GM21737 (cell line): ENCODE data around the gene C1orf35.

Experiments used
- ATAC-seq: cut with Tn5 transposase; IDR thresholded peaks from one replicate; pipeline ENCODE4 v1.9.1; 2021; ENCODE audit warnings: mild to moderate bottlenecking, moderate library complexity; ENCODE audit not compliant: unreplicated experiment

C1orf35 gene

DNA sequence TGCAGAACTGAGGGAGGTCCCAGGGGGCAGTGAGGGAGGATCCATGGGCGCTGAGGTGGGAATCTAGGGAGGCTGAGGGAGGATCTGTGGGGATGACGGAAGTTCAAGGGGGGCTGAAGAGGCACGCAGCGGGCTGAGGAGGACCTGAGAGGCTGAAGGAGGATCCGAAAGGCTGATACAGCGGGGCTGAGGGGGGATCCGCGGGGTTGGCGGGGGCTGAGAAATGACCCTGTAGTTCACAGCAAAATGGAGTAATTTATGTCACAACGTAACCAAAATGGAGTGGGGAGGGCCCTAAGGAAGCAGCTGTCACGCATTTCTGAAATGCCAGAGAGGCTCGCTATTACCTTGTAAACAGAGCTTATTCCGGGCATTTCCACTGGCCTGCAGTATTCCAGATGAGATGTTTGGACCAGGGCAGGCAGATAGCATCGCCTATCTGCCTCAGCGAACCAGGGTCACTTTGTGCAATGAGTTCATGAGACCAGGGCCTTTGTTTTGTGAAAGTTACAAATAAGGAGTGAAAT lies 6.9 kb upstream of the C1orf35 start:
- ATAC-seq: peak; percentile 3

DNA sequence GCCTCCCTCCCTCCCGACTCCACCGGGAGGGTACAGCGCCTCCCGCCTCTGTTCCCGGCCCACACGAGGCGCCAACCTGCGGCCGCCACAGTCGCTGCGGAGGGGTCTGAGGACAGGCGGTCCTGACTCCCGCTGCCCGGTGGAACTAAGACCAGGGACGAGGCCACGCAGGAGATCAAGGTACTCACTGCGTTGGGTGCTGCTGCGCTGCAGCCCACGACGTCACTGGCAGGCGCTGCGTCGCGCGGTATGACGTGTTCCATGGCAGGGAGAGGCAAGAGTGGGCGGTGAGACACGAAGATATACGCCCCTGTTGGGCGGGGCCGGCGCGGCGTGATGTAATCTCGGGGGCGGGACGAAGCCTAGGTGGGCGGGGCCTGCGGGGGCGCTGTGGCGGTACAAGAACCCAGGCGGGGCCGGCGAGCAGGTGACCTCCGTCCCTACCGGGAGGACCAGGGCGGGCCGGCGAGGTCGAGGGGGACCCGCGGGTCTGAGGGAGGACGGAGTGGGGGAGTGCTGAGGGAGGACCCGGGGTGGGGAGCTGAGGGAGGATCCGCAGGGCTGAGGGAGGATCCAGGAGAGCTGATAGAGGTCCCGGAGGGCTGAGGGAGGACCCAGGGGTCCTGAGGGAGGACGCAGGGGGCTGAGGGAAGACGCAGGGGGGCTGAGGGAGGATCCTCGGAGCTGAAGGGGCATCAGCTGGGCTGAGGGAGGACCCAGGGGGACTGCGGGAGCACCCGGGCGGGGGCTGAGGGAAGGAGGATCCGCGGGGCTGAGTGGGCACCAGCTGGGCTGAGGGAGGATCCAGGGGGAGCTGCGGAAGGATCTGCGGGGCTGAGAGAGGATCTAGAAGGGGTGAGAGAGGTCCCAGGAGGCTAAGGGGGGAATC lies 6.2 kb upstream of the C1orf35 start, which contains the start of gene MRPL55:
Gene MRPL55, minus strand, starts transcription at position 227 of the 889 bp plus-strand sequence. CDS start 1,039 bp downstream, outside the sequence.
- ATAC-seq: peak; percentile 80

DNA sequence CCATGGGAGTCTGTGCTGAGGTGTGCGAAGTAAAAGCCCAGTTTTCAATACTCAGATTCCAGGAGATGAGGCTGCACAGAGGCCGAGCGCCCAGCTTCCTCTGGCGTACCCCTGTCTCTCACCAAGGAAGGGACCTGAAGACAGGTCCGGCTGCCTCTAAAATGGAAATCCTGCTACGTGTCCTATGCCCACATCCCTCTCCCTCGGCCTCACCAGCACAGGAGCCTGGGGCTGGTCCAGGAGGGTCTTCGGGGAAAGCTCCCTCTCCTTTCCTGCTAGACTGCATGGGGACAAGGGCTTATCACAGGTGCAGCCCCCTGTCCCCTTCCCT lies 5.6 kb upstream of the C1orf35 start:
- no peak for ATAC-seq

DNA sequence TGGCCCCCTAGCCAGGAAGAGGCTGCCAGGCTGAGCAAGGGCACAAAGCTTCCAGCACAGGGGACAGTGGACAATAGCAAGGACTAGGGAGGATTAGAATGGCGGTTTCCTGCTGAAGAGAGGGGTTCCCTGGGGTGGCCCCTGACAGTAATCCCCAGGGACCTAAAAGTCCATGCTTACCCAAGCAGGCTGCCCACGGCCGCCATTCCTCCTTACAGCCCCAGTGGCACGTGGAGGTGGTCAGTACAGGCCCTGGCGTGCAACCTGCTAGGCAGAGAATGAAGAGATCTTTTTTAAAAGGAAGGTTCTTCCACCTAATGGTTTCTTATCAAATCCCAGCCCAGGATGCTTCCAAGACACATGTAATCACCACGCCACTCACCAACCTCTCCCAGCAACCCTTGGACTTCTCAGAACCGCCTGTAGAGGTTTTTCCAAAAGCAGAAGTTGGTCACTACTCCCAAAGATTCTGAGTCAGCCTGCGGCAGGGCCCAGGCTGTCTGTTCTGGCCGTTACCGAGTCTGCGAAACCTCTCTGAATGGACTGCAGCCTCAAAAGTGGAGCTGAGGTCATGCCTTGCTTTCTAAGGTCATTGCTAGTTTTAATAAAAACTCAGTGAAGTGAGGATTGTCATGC lies 5.0 kb upstream of the C1orf35 start:
- no peak for ATAC-seq

DNA sequence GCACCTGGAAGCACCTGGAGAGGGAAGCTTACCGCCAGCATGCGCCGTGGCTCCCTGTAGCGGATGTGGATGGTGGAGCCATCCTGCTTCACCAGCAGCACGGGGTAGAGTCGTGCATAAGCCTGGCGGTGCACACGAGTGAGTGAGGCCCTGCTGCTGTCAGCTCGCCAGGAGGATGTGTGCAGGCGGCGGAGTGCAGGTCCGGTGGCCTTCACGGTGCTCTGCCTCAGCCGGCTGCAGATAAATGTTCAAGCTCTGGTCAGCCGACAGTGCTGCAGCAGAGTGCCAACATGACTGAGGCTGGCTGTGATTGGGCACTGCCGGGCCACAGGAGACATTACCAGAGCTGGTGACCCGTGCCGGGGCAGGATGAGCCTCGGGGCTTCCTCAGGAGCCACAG lies 4.5 kb upstream of the C1orf35 start:
- ATAC-seq: no peak

DNA sequence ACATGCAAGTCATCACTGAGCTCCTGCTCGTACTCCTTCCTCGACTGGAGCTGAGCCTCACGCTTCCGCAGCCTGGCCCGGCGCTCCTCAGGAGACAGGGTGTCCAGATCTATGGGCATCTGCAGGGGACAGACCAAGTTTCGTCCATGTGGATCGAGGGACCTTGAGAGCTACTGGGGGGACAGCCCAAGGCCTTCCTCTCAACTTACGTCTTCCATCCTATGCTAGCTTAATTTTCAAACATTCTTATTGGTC lies 3.6 kb upstream of the C1orf35 start:
- no peak for ATAC-seq

DNA sequence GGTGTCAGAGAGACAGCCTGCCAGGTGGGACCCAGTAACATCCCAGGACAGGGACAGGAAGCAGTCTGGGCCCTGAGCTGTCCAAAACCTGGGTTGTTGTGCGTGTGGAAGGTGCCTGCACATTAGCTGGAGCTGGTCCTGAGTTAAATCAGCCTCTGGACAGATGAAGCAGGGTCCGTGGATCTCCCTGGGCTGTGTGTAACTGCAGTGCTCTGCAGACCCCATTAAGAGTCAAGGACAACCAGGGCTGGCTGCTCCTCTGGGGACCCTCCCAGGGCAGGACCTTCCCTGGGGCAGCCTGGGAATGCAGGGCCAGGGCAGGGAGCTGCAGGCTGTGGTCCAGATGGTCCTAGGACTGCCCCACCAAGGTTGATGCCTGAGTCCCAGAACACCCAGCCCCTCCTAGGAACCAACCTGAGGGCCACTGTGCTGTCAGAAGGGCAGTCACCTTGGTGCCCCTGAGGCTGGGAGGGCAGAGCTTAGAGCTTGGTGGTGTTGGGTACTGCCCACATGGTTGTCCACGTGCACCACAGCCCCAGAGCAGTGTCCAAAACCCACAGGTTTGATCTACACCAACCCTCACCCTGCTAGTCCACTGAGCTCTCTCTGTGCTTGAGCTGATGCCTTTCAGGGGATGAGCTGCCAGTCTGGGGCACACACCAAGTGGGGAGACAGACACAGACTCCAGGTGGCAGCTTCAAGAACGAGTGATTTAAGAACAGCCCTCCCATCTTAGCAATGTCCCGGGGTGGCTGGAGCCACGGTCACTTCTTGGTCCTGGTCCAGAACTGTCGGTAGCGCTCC lies 3.1 kb upstream of the C1orf35 start:
- no peak for ATAC-seq

DNA sequence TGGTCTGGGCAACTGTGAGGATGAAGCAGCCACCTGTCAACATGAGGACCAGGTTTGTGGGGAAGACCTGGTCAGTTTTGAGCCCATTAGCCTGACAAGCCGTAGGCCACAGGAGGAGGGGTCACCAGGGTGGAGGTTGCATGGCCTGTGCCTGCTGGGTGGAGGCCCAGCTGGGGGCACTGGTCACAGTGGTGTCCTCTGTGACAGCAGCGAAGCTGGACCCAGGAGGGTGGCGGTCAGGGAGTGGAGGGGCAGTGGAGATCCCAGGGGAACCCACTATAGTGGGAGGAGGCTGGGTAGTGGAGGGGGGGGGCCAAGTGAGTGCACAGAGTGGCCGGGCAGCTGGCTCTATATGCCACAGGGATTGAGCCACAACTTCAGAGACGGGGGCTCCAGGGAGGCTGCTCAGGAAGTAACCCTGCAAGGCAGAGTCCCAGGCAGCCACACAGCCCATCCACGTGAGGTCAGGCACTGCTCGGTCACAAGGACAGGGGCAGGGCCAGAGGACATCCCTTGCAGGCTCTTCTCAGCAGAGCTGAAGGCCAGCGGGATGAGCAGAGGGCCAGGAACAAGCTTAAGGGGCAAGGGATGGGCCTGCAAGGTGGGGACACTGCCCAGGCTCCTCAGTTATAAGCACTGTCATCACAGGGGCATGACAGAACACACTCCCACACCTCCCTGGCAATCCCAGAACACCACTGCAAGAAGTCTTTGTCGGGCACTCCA lies 2.3 kb upstream of the C1orf35 start:
- no peak for ATAC-seq

DNA sequence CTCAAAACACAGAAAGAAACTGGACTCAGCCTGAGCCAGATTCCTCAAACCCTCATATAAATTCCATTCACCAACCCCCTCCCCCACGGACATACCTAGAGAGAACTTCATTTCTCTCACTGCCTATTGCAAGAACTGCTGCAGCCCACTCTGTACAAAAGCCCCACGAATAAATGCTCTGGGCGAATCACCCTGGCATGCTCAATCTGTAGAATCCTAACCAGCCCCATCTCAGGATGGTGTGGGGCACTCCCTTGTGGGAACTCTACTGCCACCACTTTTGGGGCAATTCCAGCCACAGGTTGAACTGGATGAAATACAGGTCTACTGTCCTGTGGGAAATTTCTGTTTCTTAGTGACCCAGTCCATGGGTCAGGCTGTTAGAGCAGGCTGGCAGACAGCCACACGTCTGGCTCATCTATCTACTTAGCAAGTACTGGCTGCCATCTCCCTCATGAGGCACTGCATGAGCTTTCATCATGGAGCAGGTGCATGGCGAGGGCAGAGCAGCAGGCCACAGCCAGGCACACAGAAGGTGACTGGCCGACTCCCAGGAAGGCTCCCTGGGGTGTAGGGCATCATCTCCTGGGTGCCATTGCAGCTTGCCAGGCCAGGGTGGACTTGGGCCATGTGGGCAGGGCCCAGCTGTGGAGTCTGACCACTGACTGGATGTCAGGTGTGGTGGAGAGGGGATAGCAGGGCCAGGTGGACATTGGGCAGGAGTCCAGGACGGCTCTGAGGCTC lies 1.6 kb upstream of the C1orf35 start:
- no peak for ATAC-seq

DNA sequence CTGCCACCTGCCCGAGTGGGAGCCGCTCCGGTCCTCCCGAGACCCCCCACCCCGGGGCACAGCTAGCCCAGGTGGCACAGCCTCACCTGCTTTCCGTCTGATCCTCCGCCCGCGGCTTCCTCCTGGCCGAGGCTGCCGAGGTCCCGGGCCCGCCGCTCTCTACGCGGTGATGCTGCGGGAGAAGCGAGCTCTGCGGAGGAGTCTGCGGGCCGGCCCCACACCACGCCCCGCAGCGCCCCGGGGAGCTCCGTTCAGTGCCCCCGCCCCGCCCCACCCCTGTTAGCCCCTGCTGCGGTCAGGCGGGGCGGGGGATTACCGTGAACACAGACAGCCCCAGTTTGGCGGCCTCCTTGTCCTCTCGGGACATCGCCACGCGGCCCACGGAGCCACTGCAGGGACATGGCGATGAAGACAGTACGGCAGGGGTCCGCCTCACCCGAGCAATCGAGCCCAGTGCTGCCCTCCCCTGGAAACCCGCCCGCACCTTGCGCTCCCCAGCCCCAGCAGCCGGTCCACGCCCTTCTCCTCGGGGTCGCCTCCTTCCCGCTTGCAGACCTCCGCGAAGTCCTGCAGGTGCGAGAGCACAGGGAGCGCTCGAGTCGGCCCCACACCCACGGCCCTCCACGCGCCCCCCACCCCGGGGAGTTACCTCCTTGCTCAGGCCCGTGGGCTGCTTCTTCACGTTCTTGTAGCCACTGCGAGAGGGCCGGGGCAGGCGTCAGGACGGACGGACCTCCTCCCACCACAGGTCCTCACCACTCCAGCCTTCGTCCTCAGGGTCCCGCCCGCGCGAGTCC lies 933 bp downstream of the C1orf35 start:
- peak; percentile 28 for ATAC-seq

DNA sequence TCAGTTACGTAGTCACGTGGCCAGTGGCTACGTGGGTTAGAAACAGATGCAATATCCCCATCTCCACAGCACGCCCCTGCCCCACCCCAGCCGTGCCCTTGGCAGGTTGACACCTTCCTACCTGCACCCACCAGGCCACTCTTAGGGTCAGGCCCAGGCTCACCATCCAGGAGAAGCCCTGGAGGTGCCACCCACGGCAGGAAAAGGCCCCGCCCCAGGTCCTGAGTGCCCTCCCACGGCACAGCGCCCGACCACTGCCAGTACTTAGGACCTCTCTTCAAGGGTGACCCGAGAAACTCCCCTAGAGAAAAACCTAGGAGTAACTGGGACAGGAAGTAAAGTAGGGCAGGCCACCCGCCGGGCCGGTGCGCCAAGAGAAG lies 1.5 kb downstream of the C1orf35 start:
- ATAC-seq: no peak

DNA sequence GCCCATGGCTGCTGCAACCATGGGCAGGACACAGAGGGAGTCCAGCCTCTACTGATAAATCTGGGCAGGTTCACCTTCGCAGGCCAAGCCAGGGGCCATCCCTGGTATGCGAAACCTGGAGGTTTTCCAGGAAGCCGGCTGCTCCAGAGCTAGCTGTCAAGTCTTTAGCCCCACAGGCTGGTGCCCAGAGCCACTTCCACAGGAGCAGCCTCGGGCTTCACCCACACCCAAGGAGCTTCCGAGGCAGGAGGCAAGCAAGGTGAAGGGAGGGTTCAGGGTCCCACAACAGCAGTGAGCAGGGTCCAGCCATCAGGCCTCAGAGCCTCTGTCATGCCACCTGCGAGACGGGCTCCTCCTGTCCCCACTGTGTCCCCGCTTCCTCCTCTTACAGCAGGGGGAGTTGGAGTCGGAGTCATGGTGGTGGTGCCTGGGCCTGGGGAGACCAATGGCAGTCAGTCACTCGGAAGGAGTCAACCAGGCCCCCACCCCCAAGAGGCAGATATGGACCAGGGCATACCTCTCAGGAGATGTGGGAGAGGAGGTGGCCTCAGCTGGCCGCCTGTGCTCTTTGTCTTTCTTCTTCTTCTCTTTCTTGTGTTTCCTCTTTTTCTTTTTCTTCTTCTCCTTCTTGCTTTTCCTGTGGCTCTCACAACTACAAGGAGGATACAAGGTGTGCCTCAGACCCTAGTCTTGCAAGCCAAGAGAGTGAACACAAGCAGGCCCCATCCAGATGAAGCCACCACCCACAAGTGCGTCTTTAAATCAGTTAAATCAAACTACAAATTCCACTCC lies 2.1 kb downstream of the C1orf35 start:
- no peak for ATAC-seq

DNA sequence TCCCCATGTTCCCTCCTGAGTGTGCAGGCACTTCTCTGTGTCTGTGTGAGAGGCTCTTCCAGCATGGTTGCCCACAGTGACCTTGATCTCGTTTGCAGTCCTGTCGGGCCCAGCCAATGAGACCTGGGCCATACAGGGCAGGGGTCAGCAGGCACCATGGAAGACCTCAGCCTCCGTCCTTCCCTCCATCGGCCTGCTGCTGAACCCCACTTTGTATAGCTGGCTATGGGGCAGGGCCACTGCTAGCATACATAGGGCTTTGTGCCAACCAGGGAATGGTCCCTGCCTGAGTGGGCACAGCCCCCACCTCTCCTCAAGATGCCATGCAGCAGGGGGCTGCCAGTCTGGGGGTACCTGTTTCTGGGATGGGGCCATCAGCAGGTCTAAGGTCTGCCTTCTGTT lies 3.8 kb downstream of the C1orf35 start:
- ATAC-seq: no peak

DNA sequence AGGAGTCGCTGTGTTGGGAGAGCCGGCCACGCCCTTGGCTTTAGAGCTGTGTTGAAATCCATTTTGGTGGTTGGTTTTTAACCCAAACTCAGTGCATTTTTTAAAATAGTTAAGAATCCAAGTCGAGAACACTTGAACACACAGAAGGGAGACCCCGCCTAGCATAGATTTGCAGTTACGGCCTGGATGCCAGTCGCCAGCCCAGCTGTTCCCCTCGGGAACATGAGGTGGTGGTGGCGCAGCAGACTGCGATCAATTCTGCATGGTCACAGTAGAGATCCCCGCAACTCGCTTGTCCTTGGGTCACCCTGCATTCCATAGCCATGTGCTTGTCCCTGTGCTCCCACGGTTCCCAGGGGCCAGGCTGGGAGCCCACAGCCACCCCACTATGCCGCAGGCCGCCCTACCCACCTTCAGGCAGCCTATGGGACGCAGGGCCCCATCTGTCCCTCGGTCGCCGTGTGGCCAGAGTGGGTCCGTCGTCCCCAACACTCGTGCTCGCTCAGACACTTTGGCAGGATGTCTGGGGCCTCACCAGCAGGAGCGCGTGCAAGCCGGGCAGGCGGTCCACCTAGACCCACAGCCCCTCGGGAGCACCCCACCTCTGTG lies 4.7 kb downstream of the C1orf35 start:
- ATAC-seq: no peak

DNA sequence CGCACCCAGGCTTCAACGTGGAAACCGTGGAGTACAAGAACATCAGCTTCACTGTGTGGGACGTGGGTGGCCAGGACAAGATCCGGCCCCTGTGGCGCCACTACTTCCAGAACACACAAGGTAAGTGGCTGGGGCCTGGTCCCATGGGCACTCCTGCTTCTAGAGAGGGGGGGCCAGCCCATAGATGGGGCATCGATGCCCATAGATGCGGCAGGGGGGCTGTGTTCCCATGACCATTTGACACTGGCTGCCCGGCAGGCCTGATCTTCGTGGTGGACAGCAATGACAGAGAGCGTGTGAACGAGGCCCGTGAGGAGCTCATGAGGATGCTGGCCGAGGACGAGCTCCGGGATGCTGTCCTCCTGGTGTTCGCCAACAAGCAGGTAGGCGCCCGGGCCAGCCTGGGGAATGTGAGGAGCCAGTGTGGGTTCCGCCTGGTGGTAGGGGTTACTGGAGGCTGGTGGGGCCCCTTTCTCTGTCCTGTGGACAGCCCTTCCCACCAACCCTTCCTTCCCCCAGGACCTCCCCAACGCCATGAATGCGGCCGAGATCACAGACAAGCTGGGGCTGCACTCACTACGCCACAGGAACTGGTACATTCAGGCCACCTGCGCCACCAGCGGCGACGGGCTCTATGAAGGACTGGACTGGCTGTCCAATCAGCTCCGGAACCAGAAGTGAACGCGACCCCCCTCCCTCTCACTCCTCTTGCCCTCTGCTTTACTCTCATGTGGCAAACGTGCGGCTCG lies 5.6 kb downstream of the C1orf35 start:
- ATAC-seq: no peak

DNA sequence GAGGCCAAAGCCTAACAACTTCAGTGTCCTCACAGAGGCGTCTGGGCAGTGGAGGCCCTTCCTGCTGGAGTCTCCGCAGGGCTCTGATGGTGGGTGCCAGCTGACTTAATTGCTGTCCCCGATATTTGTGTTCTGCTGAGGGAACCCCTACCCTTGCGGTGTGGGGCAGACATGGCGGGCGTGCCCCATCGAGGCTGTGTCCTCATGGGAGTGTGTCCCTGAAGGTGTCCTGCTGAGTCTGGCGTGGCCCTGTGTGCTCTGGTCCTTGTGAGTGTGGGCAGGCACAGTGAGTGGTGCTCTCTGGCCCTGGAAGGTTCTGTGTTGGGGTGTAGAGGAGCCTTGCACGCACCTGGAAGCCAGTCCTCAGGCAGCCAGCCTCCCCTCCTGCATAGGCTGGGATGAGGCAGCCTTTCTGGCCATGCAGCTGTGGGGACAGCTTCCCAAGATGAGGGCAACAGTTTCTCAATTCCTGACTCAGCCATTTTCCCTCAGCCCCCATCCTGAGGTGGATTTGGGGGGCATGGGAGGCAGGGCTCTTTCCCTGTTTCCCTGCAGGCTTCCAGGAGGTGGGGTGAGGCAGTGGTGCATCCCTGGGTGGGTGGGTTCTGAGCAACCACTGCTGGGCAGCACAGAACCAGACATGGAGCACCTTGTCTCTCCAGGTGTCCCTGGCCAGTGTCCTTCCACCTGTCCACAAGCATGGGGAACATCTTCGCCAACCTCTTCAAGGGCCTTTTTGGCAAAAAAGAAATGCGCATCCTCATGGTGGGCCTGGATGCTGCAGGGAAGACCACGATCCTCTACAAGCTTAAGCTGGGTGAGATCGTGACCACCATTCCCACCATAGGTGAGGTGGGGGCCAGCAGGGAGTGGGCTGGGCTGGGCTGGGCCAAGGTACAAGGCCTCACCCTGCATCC lies 6.5 kb downstream of the C1orf35 start:
- no peak for ATAC-seq

DNA sequence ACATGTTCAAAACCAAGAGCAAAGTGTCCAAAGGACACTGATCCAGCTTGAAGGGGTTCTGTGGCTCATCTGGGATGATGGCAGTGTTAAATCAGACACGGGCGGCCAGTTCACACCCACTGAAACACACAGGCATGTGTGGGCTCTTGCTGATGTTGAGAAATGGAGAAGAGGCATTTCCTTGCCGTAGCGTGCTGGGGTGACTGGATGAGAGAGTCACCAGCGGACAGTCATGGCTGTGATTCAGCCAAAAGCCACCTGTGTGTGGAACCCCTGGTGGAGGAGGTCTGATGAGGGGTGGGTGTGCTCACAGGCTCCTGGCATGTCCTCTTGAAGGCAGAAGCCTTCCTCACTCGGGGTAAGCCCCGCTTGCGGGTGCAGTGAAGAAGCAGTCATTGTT lies 7.2 kb downstream of the C1orf35 start:
- no peak for ATAC-seq
